WTC11 (cell line): ENCODE data around the gene OPRM1. TPM values are rescaled to one million over a fixed set of nuclear protein-coding genes. Genes with fewer than 3 reads are reported as not detected.

Experiments
- ATAC-seq: fragments of 200-7000 bp; cut with Tn5 transposase; 2 replicates; pipeline ENCODE4 v1.10.0; 2021; ENCODE audit warnings: mild to moderate bottlenecking, moderate library complexity
- CTCF ChIA-PET: fragments of 300-600 bp; sonication (Branson Sonifier 250); formaldehyde crosslinking; loops from one replicate; lab custom pipeline; 2021; ENCODE audit warnings: antibody characterized with exemption; lab: Charles Lee
- POLR2A ChIA-PET: fragments of 350-600 bp; sonication (Branson Sonifier 250); formaldehyde crosslinking; loops from one replicate; lab custom pipeline; 2021; ENCODE audit warnings: antibody characterized with exemption; lab: Charles Lee
- DNase-seq: peaks from one replicate; pipeline ENCODE4 v3.0.0; 2021; ENCODE audit warnings: low spot score
- H3K27ac Mint-ChIP-seq: 2 replicates; pipeline ENCODE4 v1.8.0; 2021; ENCODE audit warnings: mixed read lengths
- H3K27me3 Mint-ChIP-seq: 2 replicates; pipeline ENCODE4 v1.8.0; 2021; ENCODE audit warnings: low read depth, mild to moderate bottlenecking, moderate library complexity, mixed read lengths
- H3K36me3 Mint-ChIP-seq: 2 replicates; pipeline ENCODE4 v1.8.0; 2021; ENCODE audit warnings: mixed read lengths
- H3K4me1 Mint-ChIP-seq: 2 replicates; pipeline ENCODE4 v1.8.0; 2022; ENCODE audit warnings: mixed read lengths
- H3K4me3 Mint-ChIP-seq: 2 replicates; pipeline ENCODE4 v1.8.0; 2021; ENCODE audit warnings: mild to moderate bottlenecking, moderate library complexity, mixed read lengths
- H3K9me3 Mint-ChIP-seq: 2 replicates; pipeline ENCODE4 v1.8.0; 2021; ENCODE audit warnings: mixed read lengths
- AFF4 ChIP-seq: sonication (generic); formaldehyde crosslinking; IDR thresholded peaks from 2 replicates; pipeline ENCODE4 v1.8.1; 2023; ENCODE audit warnings: mild to moderate bottlenecking, missing genetic modification reagents, borderline replicate concordance
- E2F4 ChIP-seq: sonication (generic); formaldehyde crosslinking; IDR thresholded peaks from 2 replicates; pipeline ENCODE4 v1.8.1; 2022; ENCODE audit warnings: low read depth, mild to moderate bottlenecking, moderate library complexity, missing genetic modification reagents, borderline replicate concordance
- FOXK1 ChIP-seq: sonication (generic); formaldehyde crosslinking; IDR thresholded peaks from 2 replicates; pipeline ENCODE4 v1.8.0; 2022; ENCODE audit warnings: mild to moderate bottlenecking, moderate library complexity, missing genetic modification reagents
- FOXP1 ChIP-seq: sonication (generic); formaldehyde crosslinking; IDR thresholded peaks from 2 replicates; pipeline ENCODE4 v1.8.0; 2022; ENCODE audit warnings: missing genetic modification reagents, mild to moderate bottlenecking, moderate library complexity, borderline replicate concordance
- HMGXB4 ChIP-seq: sonication (generic); formaldehyde crosslinking; IDR thresholded peaks from 2 replicates; pipeline ENCODE4 v1.8.1; 2023; ENCODE audit warnings: mild to moderate bottlenecking, moderate library complexity, missing genetic modification reagents
- NR1H2 ChIP-seq: sonication (generic); formaldehyde crosslinking; IDR thresholded peaks from 2 replicates; pipeline ENCODE4 v1.9.0; 2021; ENCODE audit warnings: mild to moderate bottlenecking, moderate library complexity, missing genetic modification reagents
- PRRX2 ChIP-seq: fragments of 250-450 bp; sonication (Bioruptor Pico); IDR thresholded peaks from 2 replicates; pipeline ENCODE4 v1.8.0; 2021; ENCODE audit warnings: mild to moderate bottlenecking
- RORB ChIP-seq: fragments of 250-450 bp; sonication (Bioruptor Pico); IDR thresholded peaks from 2 replicates; pipeline ENCODE4 v1.9.0; 2021; ENCODE audit warnings: mild to moderate bottlenecking
- TEAD4 ChIP-seq: sonication (generic); formaldehyde crosslinking; IDR thresholded peaks from 2 replicates; pipeline ENCODE4 v1.8.0; 2022; ENCODE audit warnings: mild to moderate bottlenecking, missing genetic modification reagents
- TP53 ChIP-seq: sonication (generic); formaldehyde crosslinking; IDR thresholded peaks from 2 replicates; pipeline ENCODE4 v1.8.1; 2023; ENCODE audit warnings: mild to moderate bottlenecking, missing genetic modification reagents
- USF1 ChIP-seq: sonication (generic); formaldehyde crosslinking; IDR thresholded peaks from 2 replicates; pipeline ENCODE4 v1.8.0; 2022; ENCODE audit warnings: mild to moderate bottlenecking, missing genetic modification reagents
- ZNF219 ChIP-seq: sonication (generic); formaldehyde crosslinking; IDR thresholded peaks from 2 replicates; pipeline ENCODE4 v1.8.0; 2023; ENCODE audit warnings: missing genetic modification reagents, mild to moderate bottlenecking, borderline replicate concordance
- total RNA-seq: library from RNA; stranded (reverse); gene quantifications from 3 replicates; pipeline ENCODE4 v1.2.3, GENCODE V29; 2021
- TF ChIP-seq, protein P1 (sequence below): sonication (generic); formaldehyde crosslinking; IDR thresholded peaks from 2 replicates; pipeline ENCODE4 v1.8.1; 2022; ENCODE audit warnings: missing genetic modification reagents, borderline replicate concordance
- TF ChIP-seq, protein P2 (sequence below): sonication (generic); formaldehyde crosslinking; IDR thresholded peaks from 2 replicates; pipeline ENCODE4 v1.8.1; 2023; ENCODE audit warnings: mild to moderate bottlenecking, missing genetic modification reagents
- TF ChIP-seq, protein P3 (sequence below): fragments of 200-600 bp; IDR thresholded peaks from 2 replicates; pipeline ENCODE4 v1.8.0; 2022; ENCODE audit warnings: antibody characterized with exemption

OPRM1 gene
- total RNA-seq, 1 experiment from 2014 or later, result not detected

- Mint-ChIP-seq H3K27me3 (peaks cover 29% of the 10 kb centered on the region), H3K4me3 (no peak overlapping the region), H3K4me1 (peaks cover 14% of the 10 kb centered on the region), H3K9me3 (no peaks in the 10 kb centered on the region), H3K27ac (no peak overlapping the region), H3K36me3 (no peaks in the 10 kb centered on the region)
- DNase-seq, result no peak
- TF ChIP-seq NR1H2 (CRISPR knock-in tag), result no peak
- no peak for TF ChIP-seq PRRX2 (CRISPR knock-in tag)
- TF ChIP-seq, protein P1, sequence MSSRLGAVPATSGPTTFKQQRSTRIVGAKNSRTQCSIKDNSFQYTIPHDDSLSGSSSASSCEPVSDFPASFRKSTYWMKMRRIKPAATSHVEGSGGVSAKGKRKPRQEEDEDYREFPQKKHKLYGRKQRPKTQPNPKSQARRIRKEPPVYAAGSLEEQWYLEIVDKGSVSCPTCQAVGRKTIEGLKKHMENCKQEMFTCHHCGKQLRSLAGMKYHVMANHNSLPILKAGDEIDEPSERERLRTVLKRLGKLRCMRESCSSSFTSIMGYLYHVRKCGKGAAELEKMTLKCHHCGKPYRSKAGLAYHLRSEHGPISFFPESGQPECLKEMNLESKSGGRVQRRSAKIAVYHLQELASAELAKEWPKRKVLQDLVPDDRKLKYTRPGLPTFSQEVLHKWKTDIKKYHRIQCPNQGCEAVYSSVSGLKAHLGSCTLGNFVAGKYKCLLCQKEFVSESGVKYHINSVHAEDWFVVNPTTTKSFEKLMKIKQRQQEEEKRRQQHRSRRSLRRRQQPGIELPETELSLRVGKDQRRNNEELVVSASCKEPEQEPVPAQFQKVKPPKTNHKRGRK, result no peak
- TF ChIP-seq E2F4 (CRISPR knock-in tag), result no peak
- TF ChIP-seq USF1, result no peak
- TF ChIP-seq TP53 (CRISPR knock-in tag), result no peak
- TF ChIP-seq FOXP1 (CRISPR knock-in tag), result no peak
- TF ChIP-seq, protein P2, sequence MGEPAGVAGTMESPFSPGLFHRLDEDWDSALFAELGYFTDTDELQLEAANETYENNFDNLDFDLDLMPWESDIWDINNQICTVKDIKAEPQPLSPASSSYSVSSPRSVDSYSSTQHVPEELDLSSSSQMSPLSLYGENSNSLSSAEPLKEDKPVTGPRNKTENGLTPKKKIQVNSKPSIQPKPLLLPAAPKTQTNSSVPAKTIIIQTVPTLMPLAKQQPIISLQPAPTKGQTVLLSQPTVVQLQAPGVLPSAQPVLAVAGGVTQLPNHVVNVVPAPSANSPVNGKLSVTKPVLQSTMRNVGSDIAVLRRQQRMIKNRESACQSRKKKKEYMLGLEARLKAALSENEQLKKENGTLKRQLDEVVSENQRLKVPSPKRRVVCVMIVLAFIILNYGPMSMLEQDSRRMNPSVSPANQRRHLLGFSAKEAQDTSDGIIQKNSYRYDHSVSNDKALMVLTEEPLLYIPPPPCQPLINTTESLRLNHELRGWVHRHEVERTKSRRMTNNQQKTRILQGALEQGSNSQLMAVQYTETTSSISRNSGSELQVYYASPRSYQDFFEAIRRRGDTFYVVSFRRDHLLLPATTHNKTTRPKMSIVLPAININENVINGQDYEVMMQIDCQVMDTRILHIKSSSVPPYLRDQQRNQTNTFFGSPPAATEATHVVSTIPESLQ (CRISPR knock-in tag), result no peak
- ChIA-PET POLR2A (interaction anchor here (0.6 kb wide), 1 partner anchor 8 kb away, joined by 3 read pairs; no protein-coding TSS in a partner anchor), CTCF (no interaction called here)
- no peak for ATAC-seq
Measured at GRCh38 chr6:154041001-154041400, 2.0 kb downstream of the OPRM1 start.

GRCh38 chr6:154053141-154053540 lies 14.1 kb downstream of the OPRM1 start:
- TF ChIP-seq AFF4 (no peak), FOXK1 (CRISPR knock-in tag) (no peak), TEAD4 (CRISPR knock-in tag) (no peak), PRRX2 (CRISPR knock-in tag) (no peak), ZNF219 (CRISPR knock-in tag) (no peak), RORB (CRISPR knock-in tag) (no peak), HMGXB4 (CRISPR knock-in tag) (no peak)
- TF ChIP-seq, protein P3, sequence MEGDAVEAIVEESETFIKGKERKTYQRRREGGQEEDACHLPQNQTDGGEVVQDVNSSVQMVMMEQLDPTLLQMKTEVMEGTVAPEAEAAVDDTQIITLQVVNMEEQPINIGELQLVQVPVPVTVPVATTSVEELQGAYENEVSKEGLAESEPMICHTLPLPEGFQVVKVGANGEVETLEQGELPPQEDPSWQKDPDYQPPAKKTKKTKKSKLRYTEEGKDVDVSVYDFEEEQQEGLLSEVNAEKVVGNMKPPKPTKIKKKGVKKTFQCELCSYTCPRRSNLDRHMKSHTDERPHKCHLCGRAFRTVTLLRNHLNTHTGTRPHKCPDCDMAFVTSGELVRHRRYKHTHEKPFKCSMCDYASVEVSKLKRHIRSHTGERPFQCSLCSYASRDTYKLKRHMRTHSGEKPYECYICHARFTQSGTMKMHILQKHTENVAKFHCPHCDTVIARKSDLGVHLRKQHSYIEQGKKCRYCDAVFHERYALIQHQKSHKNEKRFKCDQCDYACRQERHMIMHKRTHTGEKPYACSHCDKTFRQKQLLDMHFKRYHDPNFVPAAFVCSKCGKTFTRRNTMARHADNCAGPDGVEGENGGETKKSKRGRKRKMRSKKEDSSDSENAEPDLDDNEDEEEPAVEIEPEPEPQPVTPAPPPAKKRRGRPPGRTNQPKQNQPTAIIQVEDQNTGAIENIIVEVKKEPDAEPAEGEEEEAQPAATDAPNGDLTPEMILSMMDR, result no peak
- Mint-ChIP-seq H3K27ac (no peak overlapping the region), H3K27me3 (no peaks in the 10 kb centered on the region), H3K4me3 (no peak overlapping the region), H3K9me3 (peaks cover 7% of the 10 kb centered on the region), H3K4me1 (peaks cover 9% of the 10 kb centered on the region), H3K36me3 (no peaks in the 10 kb centered on the region)
- DNase-seq, result no peak
- ATAC-seq, result no peak
- ChIA-PET POLR2A (no interaction called here), CTCF (no interaction called here)
